PC-3 (cell line): ENCODE data around the gene CD226.

Experiments
- EZH2 ChIP-seq: fragments of 300-600 bp; sonication (generic); IDR thresholded peaks from one replicate; pipeline ENCODE4 v1.6.1; 2017; ENCODE audit warnings: antibody characterized with exemption, mild to moderate bottlenecking, low read length; ENCODE audit not compliant: unreplicated experiment
- EZH2phosphoT487 ChIP-seq: fragments of 300-600 bp; sonication (generic); IDR thresholded peaks from 2 replicates; pipeline ENCODE4 v1.6.1; 2018; ENCODE audit warnings: mild to moderate bottlenecking, antibody characterized with exemption, low read length, borderline replicate concordance
- TF ChIP-seq, protein P1 (sequence below): fragments of 300-600 bp; sonication (generic); conservative IDR thresholded peaks from 2 replicates; pipeline ENCODE4 v1.5.1; 2017; ENCODE audit warnings: antibody characterized with exemption, low read depth, mild to moderate bottlenecking, low read length

DNA sequence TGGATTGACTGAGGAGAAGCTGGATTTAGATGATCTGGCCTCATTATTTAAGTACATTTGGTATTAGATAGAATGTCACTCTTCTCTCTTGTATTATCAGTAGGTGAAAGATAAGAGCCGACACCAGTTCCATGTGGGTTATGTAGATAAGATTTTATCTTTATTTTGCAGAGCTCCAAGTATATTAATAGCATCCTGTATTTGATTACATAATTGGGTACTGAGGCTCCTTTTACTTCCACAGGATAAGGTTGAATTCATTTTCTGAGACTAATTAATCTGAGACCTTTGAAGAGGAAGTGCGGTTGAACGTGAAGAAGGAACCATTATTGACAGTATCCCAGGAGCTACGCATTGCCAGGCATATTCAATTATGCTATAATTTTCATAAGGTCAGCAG lies 32.8 kb upstream of the CD226 start:
- TF ChIP-seq EZH2: no peak
- TF ChIP-seq, protein P1, sequence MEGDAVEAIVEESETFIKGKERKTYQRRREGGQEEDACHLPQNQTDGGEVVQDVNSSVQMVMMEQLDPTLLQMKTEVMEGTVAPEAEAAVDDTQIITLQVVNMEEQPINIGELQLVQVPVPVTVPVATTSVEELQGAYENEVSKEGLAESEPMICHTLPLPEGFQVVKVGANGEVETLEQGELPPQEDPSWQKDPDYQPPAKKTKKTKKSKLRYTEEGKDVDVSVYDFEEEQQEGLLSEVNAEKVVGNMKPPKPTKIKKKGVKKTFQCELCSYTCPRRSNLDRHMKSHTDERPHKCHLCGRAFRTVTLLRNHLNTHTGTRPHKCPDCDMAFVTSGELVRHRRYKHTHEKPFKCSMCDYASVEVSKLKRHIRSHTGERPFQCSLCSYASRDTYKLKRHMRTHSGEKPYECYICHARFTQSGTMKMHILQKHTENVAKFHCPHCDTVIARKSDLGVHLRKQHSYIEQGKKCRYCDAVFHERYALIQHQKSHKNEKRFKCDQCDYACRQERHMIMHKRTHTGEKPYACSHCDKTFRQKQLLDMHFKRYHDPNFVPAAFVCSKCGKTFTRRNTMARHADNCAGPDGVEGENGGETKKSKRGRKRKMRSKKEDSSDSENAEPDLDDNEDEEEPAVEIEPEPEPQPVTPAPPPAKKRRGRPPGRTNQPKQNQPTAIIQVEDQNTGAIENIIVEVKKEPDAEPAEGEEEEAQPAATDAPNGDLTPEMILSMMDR: no peak
- no peak for TF ChIP-seq EZH2phosphoT487
